H1 (cell line): Measurements from ENCODE around the gene MR1. TPM values are rescaled to one million over a fixed set of nuclear protein-coding genes. Genes with fewer than 3 reads are reported as not detected.

ENCODE experiments used
- CTCF ChIA-PET: fragments of 300-600 bp; sonication (Branson Sonifier 250); formaldehyde crosslinking; loops from one replicate; lab custom pipeline; 2021; ENCODE audit not compliant: partially characterized antibody; lab: Charles Lee
- POLR2A ChIA-PET: fragments of 300-600 bp; sonication (Branson Sonifier 250); formaldehyde crosslinking; loops from one replicate; lab custom pipeline; 2021; ENCODE audit warnings: inconsistent platforms; ENCODE audit not compliant: partially characterized antibody; lab: Charles Lee
- DNase-seq, 2 experiments: peaks; one replicate each; pipeline versions ENCODE4 v3.0.0 to v3.0.0-alpha.2; 2010 to 2022; ENCODE audit warnings: low spot score in 2 of 2, low read depth in 1 of 2, mixed read lengths in 1 of 2
- FAIRE-seq: peaks from 2 replicates; lab custom pipeline; 2011; peaks lifted over from hg19 to GRCh38; lab: Jason Lieb, UNC
- H2AFZ ChIP-seq: 2 replicates; pipeline ENCODE4 v1.8.1; 2012; ENCODE audit warnings: low read length, inconsistent platforms
- H2AK5ac ChIP-seq: 2 replicates; pipeline ENCODE4 v1.6.1; 2013; ENCODE audit warnings: low read depth, low read length
- H2BK120ac ChIP-seq: replicated peaks from 2 replicates; pipeline ENCODE3; 2013; ENCODE audit warnings: low read depth, low read length, inconsistent platforms
- H2BK12ac ChIP-seq: 2 replicates; pipeline ENCODE4 v1.6.1; 2013; ENCODE audit warnings: low read depth, low read length
- H2BK15ac ChIP-seq: 2 replicates; pipeline ENCODE4 v1.6.1; 2013; ENCODE audit warnings: low read length
- H2BK20ac ChIP-seq: 2 replicates; pipeline ENCODE4 v1.6.1; 2013; ENCODE audit warnings: low read length
- H2BK5ac ChIP-seq: 2 replicates; pipeline ENCODE4 v1.6.1; 2013; ENCODE audit warnings: low read depth, low read length
- H3K14ac ChIP-seq: 2 replicates; pipeline ENCODE4 v1.6.1; 2013; ENCODE audit warnings: inconsistent platforms; ENCODE audit not compliant: insufficient read length
- H3K18ac ChIP-seq: 2 replicates; pipeline ENCODE4 v1.6.1; 2013; ENCODE audit warnings: low read length; ENCODE audit errors: extremely low read depth
- H3K23ac ChIP-seq: 2 replicates; pipeline ENCODE4 v1.6.1; 2013; ENCODE audit warnings: inconsistent platforms; ENCODE audit not compliant: insufficient read length
- H3K23me2 ChIP-seq: 2 replicates; pipeline ENCODE4 v1.6.1; 2013; ENCODE audit warnings: low read depth, low read length
- H3K27ac ChIP-seq: 2 replicates; pipeline ENCODE4 v1.6.1; 2011; ENCODE audit warnings: low read depth, low read length, inconsistent platforms
- H3K27me3 ChIP-seq, 4 experiments: replicated peaks in 1 of 4; 1 replicate in 1 of 4; 2 replicates in 3 of 4; pipeline versions ENCODE4 v1.6.1 to v1.8.1; 2011 to 2013; ENCODE audit warnings: low read length in 3 of 4, mild to moderate bottlenecking in 3 of 4, inconsistent platforms in 2 of 4, mixed read lengths in 2 of 4, moderate library complexity in 1 of 4; ENCODE audit not compliant: control insufficient read depth in 3 of 4, insufficient read depth in 3 of 4; ENCODE audit errors: extremely low read depth in 1 of 4
- H3K36me3 ChIP-seq, 4 experiments: 2 replicates each; pipeline versions ENCODE4 v1.6.1 to v1.8.1; 2011 to 2013; ENCODE audit warnings: mild to moderate bottlenecking in 4 of 4, low read length in 3 of 4, moderate library complexity in 2 of 4, control low read depth in 1 of 4, inconsistent platforms in 1 of 4; ENCODE audit not compliant: insufficient read depth in 4 of 4, control insufficient read depth in 2 of 4
- H3K4ac ChIP-seq: replicated peaks from 2 replicates; pipeline ENCODE3; 2013; ENCODE audit warnings: low read length, low read depth, mixed read lengths, inconsistent platforms; ENCODE audit not compliant: insufficient read length
- H3K4me1 ChIP-seq, 4 experiments: replicated peaks in 1 of 4; 1 replicate in 1 of 4; 2 replicates in 3 of 4; pipeline versions ENCODE4 v1.6.1 to v1.8.1; 2011 to 2013; ENCODE audit warnings: low read length in 3 of 4, inconsistent platforms in 2 of 4, mixed read lengths in 1 of 4; ENCODE audit not compliant: insufficient read depth in 4 of 4, control insufficient read depth in 3 of 4
- H3K4me2 ChIP-seq, 2 experiments: 2 replicates each; pipeline versions ENCODE4 v1.6.1 to v1.8.1; 2011 to 2013; ENCODE audit warnings: low read depth in 2 of 2, low read length in 2 of 2, control low read depth in 1 of 2, inconsistent platforms in 1 of 2, mild to moderate bottlenecking in 1 of 2; ENCODE audit not compliant: insufficient read depth in 1 of 2
- H3K4me3 ChIP-seq, 4 experiments: fragments of 200-600, 300-600 bp in 1 of 4; sonication (generic), shearing (Covaris generic), sonication (Bioruptor Twin) in 1 of 4; 2 replicates each; pipeline versions ENCODE4 v1.5.1 to v1.8.1; 2011 to 2016; ENCODE audit warnings: low read length in 4 of 4, low read depth in 3 of 4, control low read depth in 2 of 4, inconsistent platforms in 2 of 4, mild to moderate bottlenecking in 2 of 4, mixed read lengths in 1 of 4, moderate library complexity in 1 of 4; ENCODE audit not compliant: insufficient read depth in 2 of 4; ENCODE audit errors: extremely low read depth in 1 of 4
- H3K56ac ChIP-seq: replicated peaks from 2 replicates; pipeline ENCODE3; 2013; ENCODE audit warnings: low read depth, mild to moderate bottlenecking, mixed read lengths, low read length, inconsistent platforms; ENCODE audit not compliant: insufficient read length
- H3K79me1 ChIP-seq: 2 replicates; pipeline ENCODE4 v1.6.1; 2013; ENCODE audit warnings: low read depth, low read length, control low read depth
- H3K79me2 ChIP-seq, 2 experiments: 2 replicates each; pipeline versions ENCODE4 v1.6.1 to v1.8.1; 2012 to 2013; ENCODE audit warnings: low read length in 2 of 2, mild to moderate bottlenecking in 2 of 2, inconsistent platforms in 1 of 2; ENCODE audit not compliant: insufficient read depth in 2 of 2, control insufficient read depth in 1 of 2
- H3K9ac ChIP-seq, 4 experiments: replicated peaks in 1 of 4; 1 replicate in 1 of 4; 2 replicates in 3 of 4; pipeline versions ENCODE4 v1.6.1 to v1.8.1; 2011 to 2013; ENCODE audit warnings: low read depth in 3 of 4, low read length in 3 of 4, control low read depth in 2 of 4, mild to moderate bottlenecking in 2 of 4, moderate library complexity in 2 of 4, inconsistent platforms in 1 of 4; ENCODE audit errors: extremely low read depth in 1 of 4
- H3K9me3 ChIP-seq, 2 experiments: 2 replicates each; pipeline versions ENCODE4 v1.6.1 to v1.8.1; 2012 to 2013; ENCODE audit warnings: mild to moderate bottlenecking in 2 of 2, moderate library complexity in 2 of 2, control low read depth in 1 of 2, inconsistent platforms in 1 of 2, low read depth in 1 of 2, low read length in 1 of 2, mixed read lengths in 1 of 2; ENCODE audit not compliant: insufficient read depth in 2 of 2
- H4K20me1 ChIP-seq, 2 experiments: replicated peaks in 1 of 2; 2 replicates each; pipeline versions ENCODE3 to v1.8.1; 2011 to 2013; ENCODE audit warnings: inconsistent platforms in 2 of 2, low read length in 2 of 2, mild to moderate bottlenecking in 1 of 2; ENCODE audit not compliant: insufficient read depth in 2 of 2, control insufficient read depth in 1 of 2
- H4K5ac ChIP-seq: 2 replicates; pipeline ENCODE4 v1.6.1; 2013; ENCODE audit warnings: low read length, low read depth, mixed read lengths, inconsistent platforms; ENCODE audit not compliant: insufficient read length
- H4K8ac ChIP-seq: 2 replicates; pipeline ENCODE4 v1.8.0; 2013; ENCODE audit warnings: mild to moderate bottlenecking, moderate library complexity, low read length, inconsistent platforms; ENCODE audit not compliant: insufficient read depth; ENCODE audit errors: extremely low read depth
- H4K91ac ChIP-seq: replicated peaks from 2 replicates; pipeline ENCODE3; 2013; ENCODE audit warnings: low read length, mixed read lengths, inconsistent platforms; ENCODE audit not compliant: insufficient read length
- BACH1 ChIP-seq: IDR thresholded peaks from 2 replicates; pipeline ENCODE4 v1.6.1; 2012; ENCODE audit warnings: low read length, improper control_type of control experiment
- CEBPB ChIP-seq: IDR thresholded peaks from 2 replicates; pipeline ENCODE4 v1.6.1; 2012; ENCODE audit warnings: low read depth, low read length
- EZH2 ChIP-seq: fragments of 200-600 bp; sonication (generic); IDR thresholded peaks from 2 replicates; pipeline ENCODE4 v1.7.1; 2012; ENCODE audit warnings: low read depth, mild to moderate bottlenecking, moderate library complexity, low read length, inconsistent platforms; ENCODE audit not compliant: severe bottlenecking
- HDAC2 ChIP-seq, 2 experiments: fragments of 300-600 bp in 1 of 2; sonication (generic) in 1 of 2; IDR thresholded peaks; 2 replicates each; pipeline ENCODE4 v1.6.1; 2011 to 2012; ENCODE audit warnings: low read depth in 2 of 2, low read length in 2 of 2, mild to moderate bottlenecking in 2 of 2, moderate library complexity in 2 of 2, borderline replicate concordance in 1 of 2, inconsistent platforms in 1 of 2
- JUN ChIP-seq: IDR thresholded peaks from 2 replicates; pipeline ENCODE4 v1.6.1; 2011; ENCODE audit warnings: low read depth, mild to moderate bottlenecking, improper control_type of control experiment, low read length
- MAFK ChIP-seq: IDR thresholded peaks from 2 replicates; pipeline ENCODE4 v1.6.1; 2012; ENCODE audit warnings: low read depth, mild to moderate bottlenecking, improper control_type of control experiment, low read length
- POU5F1 ChIP-seq: IDR thresholded peaks from 2 replicates; pipeline ENCODE4 v1.6.1; 2011; ENCODE audit warnings: low read depth, mild to moderate bottlenecking, low read length, moderate library complexity
- SRF ChIP-seq: IDR thresholded peaks from 2 replicates; pipeline ENCODE4 v1.6.1; 2011; ENCODE audit warnings: mild to moderate bottlenecking, low read depth, low read length, moderate library complexity
- SUZ12 ChIP-seq: fragments of 200-600 bp; sonication (generic); IDR thresholded peaks from 2 replicates; pipeline ENCODE4 v1.6.1; 2012; ENCODE audit warnings: mild to moderate bottlenecking, inconsistent platforms, low read length, moderate library complexity, mixed read lengths
- WGBS, 2 experiments: shearing (Covaris generic) in 1 of 2; methylation state at CpG; one replicate each; pipeline versions ENCODE4 v1.1.6 to v1.1.7; 2013 to 2015; ENCODE audit warnings: low lambda C conversion rate in 2 of 2, mixed read lengths in 2 of 2, inconsistent platforms in 1 of 2, low coverage in 1 of 2, missing lambda C conversion rate in 1 of 2; ENCODE audit not compliant: insufficient replicate concordance in 2 of 2, insufficient coverage in 1 of 2, insufficient read length in 1 of 2; ENCODE audit errors: extremely low coverage in 1 of 2, missing lambda C conversion rate in 1 of 2; 5-methylcytosine and 5-hydroxymethylcytosine counted together
- polyA plus RNA-seq, 7 experiments: library from polyadenylated mRNA; depleted of rRNA in 3 of 7; stranded (reverse) in 5 of 7; unstranded in 2 of 7; fragments of >200 nt in 5 of 7; fragments of 200-250 nt in 2 of 7; gene quantifications; 1 replicate in 5 of 7; 2 replicates in 1 of 7; 4 replicates in 1 of 7; pipeline versions ENCODE4 v1.2.1 to v1.2.3, GENCODE V29; 2011 to 2013; ENCODE audit warnings: missing spikeins in 2 of 7, mixed read lengths in 2 of 7
- total RNA-seq: library from RNA; stranded (reverse); fragmentation: NEBNext Ultra II Directional; extraction: Animal tissue kit (Norgen Biotek cat#: 25700); gene quantifications from 2 replicates; pipeline ENCODE4 v1.2.1, GENCODE V29; 2021
- TF ChIP-seq, protein P1 (sequence below): IDR thresholded peaks from 2 replicates; pipeline ENCODE4 v1.6.1; 2012; ENCODE audit warnings: low read length, inconsistent platforms
- TF ChIP-seq, protein P2 (sequence below): IDR thresholded peaks from 2 replicates; pipeline ENCODE4 v1.6.1; 2012; ENCODE audit warnings: inconsistent platforms
- TF ChIP-seq, protein P3 (sequence below): IDR thresholded peaks from 2 replicates; pipeline ENCODE4 v1.6.1; 2012; ENCODE audit warnings: inconsistent platforms

Gene MR1
- total and polyA plus RNA-seq, 2 of the 8 experiments (the other 6 are each of a cell fraction or from before 2014, with no cell fraction given): 0.09 TPM; not detected in 1

GRCh38 chr1:181049378-181049777 lies 15.6 kb downstream of the MR1 start:
- Histone ChIP-seq H3K4me2 (no peak overlapping the region), H3K79me2 (no peaks in the 10 kb centered on the region), H3K9ac (no peak overlapping the region), H2BK15ac (no peak overlapping the region), H2BK5ac (no peak overlapping the region), H3K18ac (no peak overlapping the region), H3K56ac (no peak overlapping the region), H2AFZ (no peak overlapping the region), H2BK120ac (no peak overlapping the region), H3K14ac (no peak overlapping the region), H4K91ac (no peak overlapping the region), H3K4me3 (no peak overlapping the region), H3K27ac (no peak overlapping the region), H3K9me3 (peaks cover 0 to 3% of the 10 kb centered on the region in 2 experiments; a peak in 1 of 4 replicates), H3K79me1 (no peaks in the 10 kb centered on the region), H4K20me1 (no peaks in the 10 kb centered on the region), H4K8ac (no peak overlapping the region), H3K27me3 (no peaks in the 10 kb centered on the region), H2BK20ac (no peak overlapping the region), H2AK5ac (no peak overlapping the region), H3K4me1 (no peaks in the 10 kb centered on the region; a peak in 1 of 7 replicates), H2BK12ac (no peak overlapping the region), H3K36me3 (no peaks in the 10 kb centered on the region), H3K4ac (no peak overlapping the region), H4K5ac (no peak overlapping the region), H3K23ac (no peak overlapping the region), H3K23me2 (no peaks in the 10 kb centered on the region)
- 95% methylated on average over 4 of the region's 4 CpGs; no CpG with 5 or more reads in 1 of the 2 experiments for WGBS, 2 experiments
- CTCF ChIA-PET: interaction anchor here (1.2 to 2.4 kb wide), 2 partner anchors 11 to 93 kb away, joined by 3 to 7 read pairs; no protein-coding TSS in a partner anchor
- POLR2A ChIA-PET: no interaction called here
- DNase-seq: no peak
- no peak for FAIRE-seq
- TF ChIP-seq, protein P1, sequence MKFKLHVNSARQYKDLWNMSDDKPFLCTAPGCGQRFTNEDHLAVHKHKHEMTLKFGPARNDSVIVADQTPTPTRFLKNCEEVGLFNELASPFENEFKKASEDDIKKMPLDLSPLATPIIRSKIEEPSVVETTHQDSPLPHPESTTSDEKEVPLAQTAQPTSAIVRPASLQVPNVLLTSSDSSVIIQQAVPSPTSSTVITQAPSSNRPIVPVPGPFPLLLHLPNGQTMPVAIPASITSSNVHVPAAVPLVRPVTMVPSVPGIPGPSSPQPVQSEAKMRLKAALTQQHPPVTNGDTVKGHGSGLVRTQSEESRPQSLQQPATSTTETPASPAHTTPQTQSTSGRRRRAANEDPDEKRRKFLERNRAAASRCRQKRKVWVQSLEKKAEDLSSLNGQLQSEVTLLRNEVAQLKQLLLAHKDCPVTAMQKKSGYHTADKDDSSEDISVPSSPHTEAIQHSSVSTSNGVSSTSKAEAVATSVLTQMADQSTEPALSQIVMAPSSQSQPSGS: no peak
- TF ChIP-seq EZH2 (no peak), MAFK (no peak), POU5F1 (no peak), CEBPB (no peak), HDAC2 (IDR thresholded peaks at IDR 0.05; ENCODE audit: borderline replicate concordance in 1 of 2, low read depth in 2 of 2, low read length in 2 of 2) (no peak), JUN (no peak), SRF (no peak), SUZ12 (no peak), BACH1 (no peak)
- TF ChIP-seq, protein P2, sequence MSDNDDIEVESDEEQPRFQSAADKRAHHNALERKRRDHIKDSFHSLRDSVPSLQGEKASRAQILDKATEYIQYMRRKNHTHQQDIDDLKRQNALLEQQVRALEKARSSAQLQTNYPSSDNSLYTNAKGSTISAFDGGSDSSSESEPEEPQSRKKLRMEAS: no peak
- TF ChIP-seq, protein P3, sequence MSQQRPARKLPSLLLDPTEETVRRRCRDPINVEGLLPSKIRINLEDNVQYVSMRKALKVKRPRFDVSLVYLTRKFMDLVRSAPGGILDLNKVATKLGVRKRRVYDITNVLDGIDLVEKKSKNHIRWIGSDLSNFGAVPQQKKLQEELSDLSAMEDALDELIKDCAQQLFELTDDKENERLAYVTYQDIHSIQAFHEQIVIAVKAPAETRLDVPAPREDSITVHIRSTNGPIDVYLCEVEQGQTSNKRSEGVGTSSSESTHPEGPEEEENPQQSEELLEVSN: no peak
